ENCODE results near the gene ACAN.
"Not testable (repeated sequence)": the region's sequence is repeated elsewhere in the genome, so short reads cannot be mapped to it uniquely, and the experiment has no call there.

ACAN gene

DNA sequence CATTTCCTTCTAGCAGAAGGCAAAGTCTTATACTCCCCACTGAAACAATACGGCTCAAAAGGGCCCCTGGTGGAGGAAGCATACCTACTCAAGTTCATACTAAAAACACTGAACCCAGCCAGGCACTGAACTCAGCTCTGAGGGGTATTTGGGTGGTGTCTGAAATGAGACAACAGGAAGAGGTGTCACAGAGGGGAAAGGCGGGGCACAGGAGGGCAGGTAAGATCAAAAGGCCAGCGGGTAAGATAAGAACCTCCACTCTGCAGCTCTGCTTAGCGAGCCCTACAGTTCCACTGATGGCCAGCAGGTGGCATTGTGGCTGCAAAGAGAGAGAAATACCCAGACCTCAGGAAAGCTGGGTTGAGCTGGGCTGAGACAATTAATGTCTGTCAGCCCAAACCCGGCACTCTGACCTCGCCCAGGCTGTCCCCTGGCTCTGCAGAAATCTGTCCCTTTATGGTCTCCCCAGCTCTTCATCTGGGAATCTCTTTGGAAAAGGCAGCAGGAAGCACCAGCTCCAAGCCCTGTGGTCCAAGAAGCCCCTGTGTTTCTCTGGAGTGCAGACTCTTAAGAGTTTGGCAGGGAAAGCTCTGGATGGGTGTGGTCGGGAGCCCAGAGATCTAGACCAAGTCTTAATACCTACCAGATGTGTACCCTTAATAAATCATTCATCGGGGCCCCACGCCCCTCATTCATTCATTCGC lies 101.5 kb downstream of the ACAN start:
- DNase-seq = peak; percentile 97

DNA sequence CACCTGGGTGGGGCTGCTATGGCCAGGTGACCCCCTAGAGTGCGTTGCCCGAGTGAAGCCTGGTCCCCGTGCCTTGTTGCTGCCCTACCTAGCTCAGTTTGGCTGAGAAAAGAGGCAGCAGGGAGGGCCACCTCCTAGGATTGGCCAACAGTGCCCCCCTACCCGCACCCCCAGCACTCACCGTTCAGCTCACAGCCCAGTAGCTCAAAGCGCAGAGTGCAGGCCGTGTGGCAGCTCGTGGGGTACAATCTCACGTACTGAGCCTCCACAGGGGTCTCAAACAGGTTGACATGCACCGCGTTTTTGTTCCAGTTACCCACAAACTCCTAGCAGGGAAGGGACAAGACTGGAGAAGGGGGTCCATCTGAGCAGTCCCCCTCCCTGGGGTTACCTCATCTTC lies 102.3 kb downstream of the ACAN start:
- no peak for DNase-seq

DNA sequence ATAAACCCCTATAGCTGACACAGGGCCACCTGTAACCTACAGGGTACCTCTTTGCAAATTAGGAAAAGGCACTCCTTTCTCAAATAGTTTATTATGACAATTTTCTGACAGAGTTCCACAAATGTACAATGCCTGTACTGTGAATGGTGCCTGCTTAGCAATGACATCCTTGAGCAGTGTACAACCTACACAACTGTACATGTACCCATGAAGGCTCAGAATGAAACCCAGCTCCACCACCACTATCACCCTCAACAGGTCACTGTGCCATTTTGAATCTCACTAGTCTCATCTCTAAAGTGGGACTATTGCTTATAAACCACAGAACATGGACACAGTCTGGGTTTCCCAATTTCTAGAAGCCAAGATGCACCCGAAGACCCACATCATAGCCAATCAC lies 102.9 kb downstream of the ACAN start:
- DNase-seq = no peak

- DNase-seq = no peak
Observed at GRCh38 chr15:88906551-88906950, 103.3 kb downstream of the ACAN start.

DNA sequence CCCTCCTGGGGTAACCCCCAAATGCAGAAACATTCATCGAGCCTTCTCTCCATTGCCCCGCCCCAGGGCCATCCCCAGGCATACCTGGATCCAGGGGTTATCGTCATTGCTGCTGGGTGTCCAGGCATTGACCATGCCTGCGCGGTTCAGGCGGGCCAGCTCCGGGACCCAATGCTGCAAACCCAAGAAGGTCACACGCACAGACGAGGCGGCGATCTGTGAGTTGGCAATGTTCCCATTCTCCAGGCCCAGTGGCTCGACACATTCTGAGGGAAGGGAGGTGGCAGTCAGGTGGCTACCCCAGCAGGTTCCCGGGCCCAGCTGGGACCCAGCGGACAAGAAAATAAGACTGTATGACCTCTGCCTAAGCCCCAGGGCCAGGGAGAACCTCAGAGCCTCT lies 103.9 kb downstream of the ACAN start:
- no peak for DNase-seq

GRCh38 chr15:88908123-88908522 lies 104.9 kb downstream of the ACAN start:
- DNase-seq = no peak

GRCh38 chr15:88908697-88909621 lies 105.7 kb downstream of the ACAN start:
- no peak for DNase-seq

- no peak for DNase-seq
Observed at GRCh38 chr15:88909956-88910831, 107.0 kb downstream of the ACAN start.

DNA sequence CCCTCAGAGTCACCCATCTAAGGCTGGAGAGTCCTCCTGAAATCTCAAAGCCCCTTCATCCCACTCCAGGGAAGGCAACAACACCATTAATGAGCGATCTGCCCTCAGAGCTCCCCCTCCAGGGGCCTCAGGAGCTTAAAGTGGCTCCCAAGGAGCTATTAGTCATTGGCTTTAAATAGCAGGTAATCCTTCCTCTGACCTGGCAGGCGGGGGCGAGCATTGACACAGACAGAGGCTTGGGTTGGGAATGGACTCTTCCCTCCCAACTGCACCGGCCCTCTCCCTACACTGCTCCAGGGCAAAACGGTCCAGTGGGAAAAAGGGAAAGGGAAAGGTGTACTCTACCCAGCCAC lies 108.5 kb downstream of the ACAN start:
- DNase-seq = no peak

DNA sequence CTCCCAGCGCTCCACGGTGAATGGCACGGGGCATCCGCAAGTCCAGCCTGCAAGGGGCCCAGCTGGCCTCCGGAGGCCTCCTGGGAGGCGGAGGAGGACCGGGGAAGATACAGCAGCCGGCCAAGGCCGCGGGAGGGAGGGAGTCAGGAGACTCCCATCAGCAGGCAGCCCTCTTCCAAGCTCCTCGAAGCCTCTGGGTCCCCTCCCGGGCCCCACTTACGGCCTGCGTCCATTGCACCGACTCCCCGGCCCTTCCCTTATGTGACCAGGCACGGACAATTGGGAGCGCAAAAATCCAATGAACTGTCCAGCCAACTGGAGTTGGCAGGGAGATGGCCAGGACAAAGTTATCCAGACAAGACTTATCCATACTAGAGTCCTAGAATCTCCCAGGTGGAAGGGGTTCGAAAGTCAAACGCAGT lies 109.3 kb downstream of the ACAN start:
- DNase-seq = no peak

- DNase-seq = peak; percentile 67
Observed at GRCh38 chr15:88913017-88913849, 110.0 kb downstream of the ACAN start, which contains the start of gene MFGE8. TSS of gene MFGE8 (minus strand) at chr15:88913379. CDS start at chr15:88913319, 60 bp downstream.

DNA sequence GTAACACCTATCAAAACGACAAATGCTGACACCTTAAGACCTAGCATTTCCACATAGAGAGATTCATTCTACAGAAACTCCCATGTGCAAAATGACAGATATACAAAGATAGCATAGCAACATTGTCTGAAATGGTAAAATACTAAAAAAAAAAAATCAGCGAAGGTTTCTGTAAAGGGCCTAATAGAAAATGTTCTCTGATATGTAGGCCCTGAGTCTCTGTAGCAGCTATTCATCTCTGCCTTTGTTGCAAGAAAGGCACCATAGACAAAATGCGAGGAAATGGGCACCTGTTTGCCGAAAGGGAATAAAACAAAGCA lies 110.6 kb downstream of the ACAN start:
- DNase-seq = no peak

- DNase-seq = no peak
Observed at GRCh38 chr15:88915354-88915753, 112.1 kb downstream of the ACAN start.

GRCh38 chr15:88917760-88918159 lies 114.5 kb downstream of the ACAN start:
- DNase-seq = no peak

- DNase-seq = no peak
Observed at GRCh38 chr15:88918738-88919137, 115.5 kb downstream of the ACAN start.

DNA sequence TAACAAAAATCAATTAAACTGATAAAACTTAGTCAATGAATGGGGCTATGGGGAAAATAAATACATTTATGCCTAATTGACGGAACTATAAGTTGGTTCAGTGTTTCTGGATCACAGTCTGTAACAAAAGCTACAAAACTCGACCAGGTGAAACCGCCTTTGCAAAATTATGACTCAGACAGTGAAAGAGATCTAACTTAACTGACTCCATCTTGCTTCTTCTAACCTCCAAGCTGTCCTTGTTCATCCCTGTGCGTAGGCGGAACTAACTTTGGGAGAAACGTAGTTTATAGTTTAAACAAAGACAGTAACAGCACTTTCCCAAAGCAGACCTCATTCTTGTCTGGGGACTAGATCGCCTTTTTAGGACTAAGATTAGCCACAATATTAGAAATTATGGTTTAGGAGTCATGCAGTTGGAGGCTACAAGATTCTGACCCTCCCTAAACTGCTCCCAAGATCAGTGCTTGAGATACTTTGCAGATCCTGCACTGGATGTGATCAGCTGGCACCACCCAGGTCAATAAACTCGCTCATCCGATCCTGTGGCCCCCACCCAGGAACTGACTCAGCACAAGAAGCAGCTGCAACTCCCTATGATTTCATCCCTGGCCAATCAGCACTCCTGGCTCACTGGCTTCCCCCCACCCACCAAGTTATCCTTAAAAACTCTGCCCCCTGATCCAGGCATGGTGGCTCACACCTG lies 117.1 kb downstream of the ACAN start:
- no peak for DNase-seq

GRCh38 chr15:88920892-88921435 lies 117.7 kb downstream of the ACAN start:
- not testable (repeated sequence) for DNase-seq
